ENCODE results near the gene CIB2.

GRCh38 chr15:78092261-78093041 is 38.8 kb downstream of the CIB2 start, which contains the start of gene SH2D7:
- TF ChIP-seq EZH2phosphoT487 (IDR thresholded peaks at IDR 0.05; ENCODE audit: borderline replicate concordance, low read length): no peak
- no peak for TF ChIP-seq CTCF (IDR thresholded peaks at IDR 0.05; ENCODE audit: low read depth, low read length, poor library complexity, severe bottlenecking)

Data from DOHH2 (cell line).